Measurements from ENCODE around the gene PROKR2.

The PROKR2 gene

DNA sequence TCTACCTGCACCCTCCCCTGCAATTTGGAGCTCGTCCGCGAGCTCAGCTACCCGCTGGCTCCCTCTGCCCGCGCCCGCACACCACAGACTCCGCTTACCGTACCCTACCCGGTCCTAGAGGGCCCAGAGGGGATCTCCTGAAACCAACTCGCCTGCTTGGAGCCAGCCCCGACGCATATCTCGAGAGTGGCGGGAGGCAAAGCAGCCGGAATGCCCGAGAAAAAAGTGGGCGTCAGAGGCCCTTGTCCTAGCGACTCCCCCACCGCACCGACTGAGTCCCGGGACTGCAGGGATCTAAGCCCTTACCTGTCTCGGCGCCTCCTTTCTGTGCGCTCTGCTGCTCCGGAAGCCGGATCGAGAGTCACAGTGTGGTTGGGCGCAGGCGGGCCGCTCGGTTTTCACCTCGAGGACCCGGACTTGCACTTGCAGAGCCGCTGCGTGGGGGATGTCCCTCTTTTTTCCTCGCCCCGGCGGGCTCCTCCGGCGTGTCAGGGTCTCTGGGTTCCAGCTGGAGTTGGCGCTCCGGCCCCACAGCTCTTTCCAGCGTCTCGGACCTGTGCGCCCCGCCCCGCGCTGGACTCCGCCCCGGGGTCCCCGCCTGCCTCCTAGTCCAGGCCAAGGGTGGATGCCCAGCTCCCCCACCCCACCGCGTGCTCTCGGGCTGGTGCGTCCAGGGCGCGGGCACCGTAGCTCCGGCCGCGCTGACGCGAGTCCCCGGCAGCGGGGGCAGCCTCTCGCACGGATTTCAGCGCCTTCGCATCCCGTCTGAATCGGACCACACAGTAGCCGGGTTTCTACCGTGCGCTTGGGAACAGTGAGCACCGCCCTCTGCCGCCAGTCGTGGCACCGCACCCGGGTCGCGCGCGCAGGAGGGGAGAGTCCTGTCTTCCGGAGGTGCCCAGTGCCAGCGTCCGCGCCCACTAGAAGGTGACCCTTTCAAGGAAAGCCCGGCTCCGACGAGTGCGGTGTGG lies at the start of gene PROKR2:
Gene PROKR2, minus strand, starts transcription at position 767 of the 971 bp plus-strand sequence. CDS start 2,585 bp downstream, outside the sequence.
- no peak within 1 kb of the TSS for H3K4me3 ChIP-seq (replicated peaks; ENCODE audit: low read depth, low read length)
- no peak for DNase-seq (ENCODE audit: extremely low read depth, low read depth)
- TF ChIP-seq, protein P1, sequence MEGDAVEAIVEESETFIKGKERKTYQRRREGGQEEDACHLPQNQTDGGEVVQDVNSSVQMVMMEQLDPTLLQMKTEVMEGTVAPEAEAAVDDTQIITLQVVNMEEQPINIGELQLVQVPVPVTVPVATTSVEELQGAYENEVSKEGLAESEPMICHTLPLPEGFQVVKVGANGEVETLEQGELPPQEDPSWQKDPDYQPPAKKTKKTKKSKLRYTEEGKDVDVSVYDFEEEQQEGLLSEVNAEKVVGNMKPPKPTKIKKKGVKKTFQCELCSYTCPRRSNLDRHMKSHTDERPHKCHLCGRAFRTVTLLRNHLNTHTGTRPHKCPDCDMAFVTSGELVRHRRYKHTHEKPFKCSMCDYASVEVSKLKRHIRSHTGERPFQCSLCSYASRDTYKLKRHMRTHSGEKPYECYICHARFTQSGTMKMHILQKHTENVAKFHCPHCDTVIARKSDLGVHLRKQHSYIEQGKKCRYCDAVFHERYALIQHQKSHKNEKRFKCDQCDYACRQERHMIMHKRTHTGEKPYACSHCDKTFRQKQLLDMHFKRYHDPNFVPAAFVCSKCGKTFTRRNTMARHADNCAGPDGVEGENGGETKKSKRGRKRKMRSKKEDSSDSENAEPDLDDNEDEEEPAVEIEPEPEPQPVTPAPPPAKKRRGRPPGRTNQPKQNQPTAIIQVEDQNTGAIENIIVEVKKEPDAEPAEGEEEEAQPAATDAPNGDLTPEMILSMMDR (IDR thresholded peaks at IDR 0.05; ENCODE audit: low read depth, low read length, missing control alignments), result no peak

DNA sequence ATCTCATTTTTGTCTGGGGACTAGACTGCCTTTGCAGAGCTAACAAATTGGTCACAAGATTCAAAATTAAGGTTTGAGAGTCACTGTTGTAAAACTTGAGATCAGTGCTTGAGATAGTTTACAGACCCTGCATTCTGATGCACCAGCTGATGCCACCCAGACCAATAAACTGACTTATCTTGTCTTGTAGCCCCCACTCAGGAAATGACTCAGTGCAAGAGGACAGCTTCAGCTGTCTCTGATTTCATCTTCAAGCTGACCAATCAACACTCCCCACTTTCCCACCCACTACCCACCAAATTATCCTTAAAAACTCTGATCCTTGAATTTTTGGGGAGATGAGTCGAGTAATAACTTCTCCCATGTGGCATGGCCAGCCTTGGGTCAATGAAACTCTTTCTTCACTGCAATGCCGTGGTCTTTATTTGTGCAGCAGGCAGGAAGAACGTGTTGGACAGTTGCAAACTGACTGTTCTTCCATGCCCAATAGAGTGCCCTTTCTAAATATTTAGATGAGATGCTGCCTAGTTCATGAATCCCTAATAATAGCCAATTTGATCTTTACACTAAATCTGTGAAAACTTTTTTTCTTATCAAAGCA lies 48.3 kb upstream of the PROKR2 start:
- no peak overlapping the region for H3K4me3 ChIP-seq (replicated peaks; ENCODE audit: low read depth, low read length)
- DNase-seq (ENCODE audit: extremely low read depth, low read depth), result no peak
- TF ChIP-seq, protein P1 (IDR thresholded peaks at IDR 0.05; ENCODE audit: low read depth, low read length, missing control alignments), result no peak

DNA sequence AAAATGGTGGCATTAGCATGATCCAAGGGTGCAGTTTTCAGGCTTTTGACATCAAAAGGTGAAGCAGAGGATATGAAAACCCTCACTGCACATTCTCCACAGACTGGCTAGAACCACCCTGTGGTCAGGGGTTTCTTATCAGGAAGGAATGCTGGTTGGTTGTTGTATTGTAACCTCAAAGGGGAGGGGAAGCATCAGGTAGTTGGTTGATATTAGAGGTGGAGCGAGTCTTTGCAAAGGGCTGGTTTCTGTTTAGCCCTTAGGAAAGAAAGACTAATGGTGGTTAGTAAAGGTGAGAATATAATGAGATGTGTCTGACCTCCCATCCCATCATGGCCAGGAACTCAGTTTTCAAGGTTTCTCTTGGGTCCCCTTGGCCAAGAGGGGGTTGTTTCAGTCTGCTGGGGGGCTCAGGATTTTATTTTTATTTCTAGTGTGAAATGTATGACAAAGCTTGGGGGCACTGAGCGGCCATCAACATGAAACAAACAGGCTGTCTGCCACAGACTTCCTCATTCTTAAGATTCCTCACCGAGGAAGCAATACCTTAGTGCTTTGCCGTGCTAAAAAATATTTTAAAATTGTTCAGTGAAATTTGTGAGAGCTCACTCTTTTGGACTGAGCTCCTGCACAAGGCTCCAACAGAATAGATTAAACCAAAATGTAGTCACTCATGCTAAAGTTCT lies 47.5 kb upstream of the PROKR2 start:
- TF ChIP-seq, protein P1 (IDR thresholded peaks at IDR 0.05; ENCODE audit: low read depth, low read length, missing control alignments), result no peak
- no peak for DNase-seq (ENCODE audit: extremely low read depth, low read depth)

DNA sequence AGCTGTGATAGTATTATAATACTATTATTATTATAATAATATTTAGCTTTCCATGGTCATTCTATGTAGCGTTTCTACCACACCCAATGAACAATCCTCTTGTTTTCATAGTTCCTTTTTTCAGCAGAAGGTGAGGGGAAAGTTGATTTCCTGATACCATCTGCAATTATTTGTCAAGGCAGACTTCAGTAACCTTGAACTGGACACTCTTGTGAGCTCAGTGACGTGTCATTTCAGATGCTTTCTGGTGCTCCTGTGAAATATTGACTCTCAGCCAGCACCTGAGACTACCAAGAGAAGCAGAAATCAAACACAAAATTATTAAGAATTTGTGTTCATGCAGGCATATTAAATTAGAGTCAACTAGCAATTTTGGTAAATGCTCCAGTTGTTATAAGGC lies 46.0 kb upstream of the PROKR2 start:
- TF ChIP-seq, protein P1 (IDR thresholded peaks at IDR 0.05; ENCODE audit: low read depth, low read length, missing control alignments), result no peak
- no peak for DNase-seq (ENCODE audit: extremely low read depth, low read depth)
- H3K4me3 ChIP-seq (replicated peaks; ENCODE audit: low read depth, low read length), result no peak overlapping the region

More for the DNA sequence above, 47.5 kb upstream of the PROKR2 start:
- no peak overlapping the region for H3K4me3 ChIP-seq (replicated peaks; ENCODE audit: low read depth, low read length)

DNA sequence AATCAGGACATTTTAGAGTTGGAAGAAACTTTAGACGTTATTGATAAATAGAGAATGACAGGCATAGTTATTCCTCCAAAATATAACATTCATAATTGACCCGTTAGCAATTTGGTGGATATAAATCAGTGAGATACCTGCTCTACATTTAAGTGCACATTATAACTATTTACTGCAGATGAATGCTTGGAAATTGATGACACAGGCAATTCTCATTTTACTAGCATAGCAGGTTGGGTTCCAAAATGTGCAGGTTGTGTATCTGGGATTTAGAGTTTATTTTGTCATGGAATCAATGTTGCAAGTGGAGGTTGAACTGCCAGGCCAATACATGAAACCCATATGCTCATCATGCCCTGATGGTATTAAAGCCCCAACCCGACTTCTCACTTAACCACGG lies 44.4 kb upstream of the PROKR2 start:
- TF ChIP-seq, protein P1 (IDR thresholded peaks at IDR 0.05; ENCODE audit: low read depth, low read length, missing control alignments), result no peak
- DNase-seq (ENCODE audit: extremely low read depth, low read depth), result no peak
- H3K4me3 ChIP-seq (replicated peaks; ENCODE audit: low read depth, low read length), result no peak overlapping the region

DNA sequence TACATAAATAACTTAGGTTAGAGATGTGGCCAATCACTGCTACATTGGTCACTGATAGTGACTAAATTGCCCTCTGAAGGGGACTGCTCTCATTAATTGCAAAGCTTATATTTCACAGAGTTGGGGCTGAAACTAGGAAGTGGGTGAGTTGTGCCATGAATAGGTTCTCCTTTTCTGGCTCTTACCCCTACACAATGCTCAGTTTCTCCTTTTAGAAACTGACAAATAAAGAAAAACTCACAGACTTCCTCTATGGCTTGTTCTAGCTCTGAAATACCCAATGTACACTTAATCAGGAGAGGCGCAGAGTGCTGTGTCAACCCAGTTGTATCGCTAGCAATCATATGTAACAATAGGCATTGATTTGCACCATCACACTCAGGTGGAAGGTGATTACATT lies 41.2 kb upstream of the PROKR2 start:
- DNase-seq (ENCODE audit: extremely low read depth, low read depth), result no peak
- TF ChIP-seq, protein P1 (IDR thresholded peaks at IDR 0.05; ENCODE audit: low read depth, low read length, missing control alignments), result no peak
- H3K4me3 ChIP-seq (replicated peaks; ENCODE audit: low read depth, low read length), result no peak overlapping the region
